Ureter (tissue), 1 donor: ENCODE measurements around the gene APBA3. TPM values are rescaled to one million over a fixed set of nuclear protein-coding genes. Genes with fewer than 3 reads are reported as not detected.

Experiments
- DNase-seq: peaks from one replicate; pipeline ENCODE4 v3.0.0-alpha.2; 2020; ENCODE audit warnings: low spot score
- total RNA-seq: library from RNA; stranded (reverse); gene quantifications from one replicate; pipeline ENCODE4 v1.2.4, GENCODE V29; 2023
- donor health status: DM: yes; HTN: yes; CAD: no.

The APBA3 gene
- total RNA-seq, 1 donor from 2014 or later, result 15.6 TPM

- DNase-seq, result no peak
Measured at GRCh38 chr19:3720349-3720917, 41.1 kb downstream of the APBA3 start.

GRCh38 chr19:3719868-3720267 lies 41.6 kb downstream of the APBA3 start:
- DNase-seq, result no peak

GRCh38 chr19:3716147-3716668 lies 45.3 kb downstream of the APBA3 start:
- DNase-seq, result no peak

DNA sequence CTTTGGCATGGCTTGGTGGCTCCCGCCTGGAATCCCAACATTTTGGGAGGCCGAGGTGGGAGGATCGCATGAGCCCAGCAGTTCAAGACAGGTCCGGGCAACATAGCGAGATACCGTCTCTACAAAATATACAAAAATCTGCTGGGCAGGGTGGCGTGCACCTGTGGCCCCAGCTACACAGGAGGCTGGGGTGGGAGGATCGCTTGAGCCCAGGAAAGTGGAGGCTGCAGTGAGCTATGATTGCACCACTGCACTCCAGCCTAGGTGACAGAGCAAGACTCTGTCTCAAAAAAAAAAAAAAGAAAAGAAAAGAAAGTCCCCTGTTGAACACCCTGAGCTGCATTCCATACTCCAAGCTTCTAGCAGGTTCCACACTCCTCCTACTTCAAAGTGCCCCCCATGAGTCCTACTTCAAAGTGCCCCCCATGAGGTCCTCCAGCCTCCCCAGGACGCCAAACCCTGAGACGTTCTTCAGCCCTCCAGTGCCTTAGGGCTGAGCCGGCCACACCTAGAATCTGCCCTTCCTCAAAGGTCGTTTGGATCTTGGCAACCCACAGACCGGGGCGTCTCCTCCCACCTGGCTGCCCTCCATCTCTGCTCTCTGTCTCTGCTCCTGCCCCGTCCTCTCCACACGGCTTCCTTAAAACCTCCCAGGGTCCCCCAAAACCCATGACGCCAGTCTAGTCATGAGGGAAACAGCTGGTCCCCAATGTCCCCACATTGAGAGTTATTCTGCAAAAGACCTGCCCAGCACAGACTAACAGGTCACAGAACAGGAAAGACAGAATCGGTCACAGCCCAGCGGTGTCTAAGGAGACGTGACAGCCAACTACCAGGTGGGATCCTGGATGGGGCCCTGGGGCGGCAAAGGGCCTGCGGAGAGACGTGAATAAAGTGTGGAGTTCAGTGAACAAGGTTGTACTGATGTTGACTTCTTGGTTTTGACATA lies 48.6 kb downstream of the APBA3 start:
- DNase-seq, result peak; percentile 60

DNA sequence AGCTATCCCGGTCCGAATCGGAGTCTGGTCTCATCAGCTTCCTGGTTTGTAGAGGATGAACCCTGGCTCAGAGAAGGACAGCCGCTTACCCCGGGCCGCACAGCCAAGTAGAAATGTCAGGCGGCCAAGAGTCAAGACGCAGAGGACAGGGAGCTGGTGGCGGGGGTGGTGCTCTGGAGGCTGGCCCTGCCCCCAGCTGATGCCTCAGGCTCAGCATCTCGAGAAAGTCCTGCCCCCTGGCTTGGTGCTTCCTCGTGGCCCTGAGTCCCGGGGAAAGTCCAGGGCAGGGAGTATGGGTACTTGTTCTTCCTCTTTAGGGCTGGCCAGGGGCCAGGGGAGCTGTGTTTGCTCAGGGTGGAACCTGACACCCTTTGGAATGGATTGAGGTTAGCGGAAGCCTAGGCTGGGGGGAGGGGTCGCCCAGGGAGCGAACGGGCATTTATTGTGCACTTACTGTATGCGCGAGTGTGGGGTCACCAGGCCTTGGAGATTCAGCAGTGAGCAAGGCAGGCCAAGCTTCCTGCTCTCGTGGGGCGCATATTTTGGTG lies 51.2 kb downstream of the APBA3 start:
- peak; percentile 93 for DNase-seq

DNA sequence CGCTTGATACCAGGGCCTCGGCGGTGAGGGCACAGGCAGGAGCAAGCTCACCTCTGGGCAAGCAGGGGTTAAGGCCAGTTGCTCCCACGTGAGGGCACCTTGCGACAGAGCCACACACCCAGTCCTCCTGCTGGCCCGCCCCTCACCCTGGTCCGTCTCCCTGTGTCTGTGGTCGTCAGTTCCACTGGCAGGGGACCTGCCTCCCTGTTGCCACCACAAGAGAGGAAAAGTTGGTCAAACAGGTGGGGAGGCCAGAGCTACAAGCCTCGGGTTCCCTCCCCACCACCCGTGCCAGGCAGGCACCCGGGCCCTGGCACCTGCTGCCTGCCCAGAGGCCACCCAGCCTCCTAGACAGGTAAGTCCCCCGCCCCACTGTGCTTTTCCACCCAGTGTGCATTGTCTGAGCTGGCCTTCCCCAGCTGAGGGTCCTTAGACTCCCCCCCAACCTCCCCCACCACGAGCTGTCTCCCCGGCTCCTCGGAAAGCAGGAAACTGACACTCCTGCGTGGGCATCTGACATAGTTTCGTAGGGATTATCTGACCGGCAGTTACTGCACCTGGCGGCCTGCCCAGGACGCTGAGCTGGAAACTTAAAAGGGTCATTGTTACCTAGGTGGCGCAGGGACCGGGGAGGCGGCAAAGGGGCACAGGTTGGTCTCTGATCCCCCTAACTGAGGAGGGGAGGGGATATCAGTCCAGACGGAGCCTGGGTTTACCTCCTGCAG lies 53.1 kb downstream of the APBA3 start, which contains the start of gene TJP3:
Gene TJP3, plus strand, starts transcription at position 178 of the 725 bp plus-strand sequence. CDS start 20,049 bp downstream, outside the sequence.
- no peak for DNase-seq

- no peak for DNase-seq
Measured at GRCh38 chr19:3707868-3708206, 53.7 kb downstream of the APBA3 start.

DNA sequence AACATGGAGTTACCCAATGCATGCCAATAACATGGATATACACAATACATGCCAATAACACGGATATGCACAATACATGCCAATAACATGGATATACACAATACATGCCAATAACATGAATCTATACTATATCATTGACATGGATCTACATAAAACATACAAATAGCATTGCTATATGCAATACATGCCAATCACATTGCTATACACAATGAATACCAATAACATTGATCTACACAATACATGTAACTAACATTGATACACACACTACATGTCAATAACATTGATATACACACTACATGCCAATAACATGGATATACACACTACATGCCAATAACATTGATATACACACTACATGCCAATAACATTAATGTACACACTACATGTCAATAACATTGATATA lies 60.3 kb downstream of the APBA3 start:
- DNase-seq, result no peak

Other genes with a start within 250 kb of the APBA3 start
- gene TEKTIP1, start 222.5 kb downstream of the APBA3 start, total RNA-seq, result 6.4 TPM
- gene MFSD12, start 204.1 kb downstream of the APBA3 start, total RNA-seq, result 82.8 TPM
- 66.5 TPM for gene HMG20B, start 188.7 kb downstream of the APBA3 start, total RNA-seq
- 2.4 TPM for gene GIPC3, start 176.2 kb downstream of the APBA3 start, total RNA-seq
- 4.5 TPM for gene TBXA2R, start 154.8 kb downstream of the APBA3 start, total RNA-seq
- gene CACTIN, start 134.9 kb downstream of the APBA3 start, total RNA-seq, result 31.0 TPM
- gene PIP5K1C, start 61.2 kb downstream of the APBA3 start, total RNA-seq, result 58.1 TPM
- 59.7 TPM for gene TJP3, start 53.3 kb downstream of the APBA3 start, total RNA-seq
- 51.7 TPM for gene MRPL54, start 990 bp upstream of the APBA3 start, total RNA-seq
- not detected for gene RAX2, start 10.5 kb upstream of the APBA3 start, total RNA-seq
- 1.9 TPM for gene MATK, start 24.7 kb upstream of the APBA3 start, total RNA-seq
- gene ZFR2, start 107.3 kb upstream of the APBA3 start, total RNA-seq, result 0.91 TPM
- gene ATCAY, start 119.0 kb upstream of the APBA3 start, total RNA-seq, result 4.9 TPM
- not detected for gene NMRK2, start 171.4 kb upstream of the APBA3 start, total RNA-seq
- 53.0 TPM for gene DAPK3, start 209.4 kb upstream of the APBA3 start, total RNA-seq
- 2,169 TPM for gene EEF2, start 223.8 kb upstream of the APBA3 start, total RNA-seq
- gene PIAS4, start 246.0 kb upstream of the APBA3 start, total RNA-seq, result 27.3 TPM